GM12878 (cell line): ENCODE data around the gene C1QTNF7. TPM values are rescaled to one million over a fixed set of nuclear protein-coding genes. Genes with fewer than 3 reads are reported as not detected.

Source experiments
- ATAC-seq: fragments of 200-7000 bp; cut with Tn5 transposase; 3 replicates; pipeline ENCODE4 v1.9.1; 2020; ENCODE audit warnings: mild to moderate bottlenecking, moderate library complexity
- BruUV-seq: library from RNA; stranded (reverse); fragments of 400-500 nt; replicated peaks from 2 replicates; lab custom pipeline; 2021; lab: Mats Ljungman, UMichigan
- CTCF ChIA-PET: fragments of 300-600 bp; sonication (Branson Sonifier 250); formaldehyde crosslinking; extraction: SDS; loops from one replicate; lab custom pipeline; 2021; ENCODE audit warnings: inconsistent platforms; lab: Yijun Ruan, JAX
- POLR2A ChIA-PET: fragments of 350-600 bp; formaldehyde crosslinking; extraction: SDS; loops from one replicate; lab custom pipeline; 2021; ENCODE audit warnings: inconsistent platforms; lab: Charles Lee
- RAD21 ChIA-PET: fragments of 300-600 bp; sonication (Branson Sonifier 250); formaldehyde crosslinking; loops from one replicate; lab custom pipeline; 2023; ENCODE audit warnings: antibody characterized with exemption; ENCODE audit not compliant: unreplicated experiment; lab: Charles Lee
- SMC1A ChIA-PET: fragments of 300-600 bp; sonication (Branson Sonifier 250); formaldehyde crosslinking; loops from one replicate; lab custom pipeline; 2023; ENCODE audit not compliant: unreplicated experiment, uncharacterized antibody; lab: Charles Lee
- DNase-seq: peaks from one replicate; pipeline ENCODE4 v3.0.0-alpha.2; 2011; ENCODE audit warnings: low read depth, low spot score
- FAIRE-seq: peaks from 3 replicates; lab custom pipeline; 2011; peaks lifted over from hg19 to GRCh38; lab: Jason Lieb, UNC
- H2AFZ ChIP-seq: 2 replicates; pipeline ENCODE4 v1.6.0; 2011; ENCODE audit warnings: low read depth, low read length, control low read depth; ENCODE audit not compliant: control insufficient read depth
- H3K27ac ChIP-seq: 2 replicates; pipeline ENCODE4 v1.5.1; 2011; ENCODE audit warnings: control low read depth; ENCODE audit not compliant: control insufficient read depth, insufficient read depth
- H3K27me3 ChIP-seq, 2 experiments: replicated peaks in 1 of 2; 2 replicates each; pipeline versions ENCODE4 v1.6.0 to v1.6.1; 2011; ENCODE audit warnings: low read length in 1 of 2; ENCODE audit not compliant: control insufficient read depth in 2 of 2, insufficient read depth in 2 of 2
- H3K36me3 ChIP-seq, 2 experiments: 2 replicates each; pipeline ENCODE4 v1.5.1; 2011; ENCODE audit warnings: low read length in 1 of 2; ENCODE audit not compliant: control insufficient read depth in 2 of 2, insufficient read depth in 2 of 2
- H3K4me1 ChIP-seq: 2 replicates; pipeline ENCODE4 v1.6.1; 2011; ENCODE audit warnings: mild to moderate bottlenecking, low read length, moderate library complexity, mixed read lengths; ENCODE audit not compliant: control insufficient read depth, insufficient read depth
- H3K4me2 ChIP-seq: 2 replicates; pipeline ENCODE4 v1.6.0; 2011; ENCODE audit warnings: control low read depth; ENCODE audit not compliant: control insufficient read depth, insufficient read depth
- H3K4me3 ChIP-seq: fragments of 200-600 bp; sonication (generic); 2 replicates; pipeline ENCODE4 v1.5.1; 2016
- H3K79me2 ChIP-seq: 2 replicates; pipeline ENCODE4 v1.6.0; 2011; ENCODE audit warnings: low read length; ENCODE audit not compliant: control insufficient read depth, insufficient read depth
- H3K9ac ChIP-seq: 2 replicates; pipeline ENCODE4 v1.8.0; 2011; ENCODE audit warnings: low read length, control low read depth, mixed read lengths; ENCODE audit not compliant: control insufficient read depth, insufficient read depth
- H3K9me3 ChIP-seq: replicated peaks from 3 replicates; pipeline ENCODE4 v1.5.1; 2011; ENCODE audit warnings: mild to moderate bottlenecking, low read length; ENCODE audit not compliant: control insufficient read depth, insufficient read depth
- H4K20me1 ChIP-seq: 2 replicates; pipeline ENCODE4 v1.6.0; 2011; ENCODE audit not compliant: control insufficient read depth, insufficient read depth
- ATF7 ChIP-seq: fragments of 450-650 bp; IDR thresholded peaks from 2 replicates; pipeline ENCODE4 v1.6.1; 2016; ENCODE audit warnings: low read depth, mild to moderate bottlenecking
- CBFB ChIP-seq: IDR thresholded peaks from 2 replicates; pipeline ENCODE4 v1.6.1; 2016; ENCODE audit warnings: antibody characterized with exemption, low read depth
- CTCF ChIP-seq, 3 experiments: IDR thresholded peaks in 2 of 3; conservative IDR thresholded peaks in 1 of 3; 2 replicates each; pipeline ENCODE4 v1.5.1; 2011; ENCODE audit warnings: low read depth in 3 of 3, low read length in 3 of 3, mild to moderate bottlenecking in 3 of 3, control low read depth in 2 of 3, moderate library complexity in 2 of 3, inconsistent platforms in 1 of 3, mixed read lengths in 1 of 3; ENCODE audit not compliant: control insufficient read depth in 2 of 3, insufficient read depth in 1 of 3; ENCODE audit errors: extremely low read depth in 1 of 3
- EGR1 ChIP-seq, 2 experiments: IDR thresholded peaks; 1 replicate in 1 of 2; 2 replicates in 1 of 2; pipeline ENCODE4 v1.6.1; 2011 to 2012; ENCODE audit warnings: low read depth in 2 of 2, low read length in 2 of 2, borderline replicate concordance in 1 of 2, mild to moderate bottlenecking in 1 of 2, moderate library complexity in 1 of 2
- FOS ChIP-seq: IDR thresholded peaks from 3 replicates; pipeline ENCODE4 v1.6.1; 2011; ENCODE audit warnings: borderline replicate concordance; ENCODE audit not compliant: insufficient read length; ENCODE audit errors: extremely low read depth
- FOXK2 ChIP-seq: fragments of 450-650 bp; IDR thresholded peaks from 2 replicates; pipeline ENCODE4 v1.6.1; 2017; ENCODE audit warnings: mild to moderate bottlenecking, moderate library complexity
- JUND ChIP-seq: IDR thresholded peaks from 2 replicates; pipeline ENCODE4 v1.6.1; 2012; ENCODE audit warnings: low read depth, mild to moderate bottlenecking, low read length, improper control_type of control experiment, moderate library complexity
- LARP7 ChIP-seq: fragments of 450-650 bp; IDR thresholded peaks from 2 replicates; pipeline ENCODE4 v1.6.1; 2017; ENCODE audit warnings: mild to moderate bottlenecking
- MEF2B ChIP-seq: fragments of 450-650 bp; IDR thresholded peaks from 2 replicates; pipeline ENCODE4 v1.6.1; 2018; ENCODE audit warnings: mild to moderate bottlenecking, moderate library complexity; ENCODE audit not compliant: partially characterized antibody, poor library complexity, severe bottlenecking
- MLLT1 ChIP-seq: fragments of 450-650 bp; IDR thresholded peaks from 2 replicates; pipeline ENCODE4 v1.6.1; 2016; ENCODE audit warnings: mild to moderate bottlenecking
- NR2F1 ChIP-seq: fragments of 450-650 bp; conservative IDR thresholded peaks from 2 replicates; pipeline ENCODE4 v1.6.1; 2017; ENCODE audit warnings: mild to moderate bottlenecking
- RAD21 ChIP-seq: IDR thresholded peaks from 2 replicates; pipeline ENCODE4 v1.6.1; 2011; ENCODE audit warnings: mild to moderate bottlenecking, low read depth, low read length, moderate library complexity; ENCODE audit not compliant: insufficient read depth
- RAD51 ChIP-seq: fragments of 450-650 bp; IDR thresholded peaks from 2 replicates; pipeline ENCODE4 v1.6.1; 2016; ENCODE audit warnings: moderate library complexity, mild to moderate bottlenecking, inconsistent platforms
- STAT1 ChIP-seq: fragments of 450-650 bp; conservative IDR thresholded peaks from 2 replicates; pipeline ENCODE4 v1.6.1; 2014; ENCODE audit warnings: antibody characterized with exemption, mild to moderate bottlenecking
- SUZ12 ChIP-seq: fragments of 200-600 bp; sonication (generic); IDR thresholded peaks from one replicate; pipeline ENCODE4 v1.6.1; 2018; ENCODE audit warnings: antibody characterized with exemption, mild to moderate bottlenecking; ENCODE audit not compliant: unreplicated experiment
- TBL1XR1 ChIP-seq: IDR thresholded peaks from 2 replicates; pipeline ENCODE4 v1.6.1; 2012; ENCODE audit warnings: low read depth, low read length, improper control_type of control experiment
- USF2 ChIP-seq: IDR thresholded peaks from 2 replicates; pipeline ENCODE4 v1.6.1; 2011; ENCODE audit warnings: low read depth, low read length, improper control_type of control experiment, borderline replicate concordance
- ZNF217 ChIP-seq: fragments of 450-650 bp; IDR thresholded peaks from 2 replicates; pipeline ENCODE4 v1.6.1; 2017; ENCODE audit warnings: antibody characterized with exemption, mild to moderate bottlenecking
- WGBS: methylation state at CpG from one replicate; pipeline ENCODE4 v1.1.6; 2016; ENCODE audit warnings: low lambda C conversion rate; ENCODE audit not compliant: insufficient replicate concordance, insufficient coverage; ENCODE audit errors: missing lambda C conversion rate; 5-methylcytosine and 5-hydroxymethylcytosine counted together
- in situ Hi-C: fragments of 300-500 bp; cut with MboI; formaldehyde crosslinking; loops from 9 replicates; pipeline ENCODE4 v1.14.3; 2018; ENCODE audit warnings: mixed read lengths
- intact Hi-C: fragments of 100-400 bp; cut with micrococcal nuclease; formaldehyde crosslinking; loops from one replicate; pipeline ENCODE4 v1.14.2; 2022; ENCODE audit not compliant: unreplicated experiment
- polyA plus RNA-seq, 11 experiments: library from polyadenylated mRNA; depleted of rRNA in 4 of 11; unstranded in 6 of 11; stranded (reverse) in 5 of 11; fragments of >200 nt; fragmentation: Nextera tagmentation in 4 of 11; fragmentation: Illumina TruSeq in 1 of 11; extraction: Ambion mirVana in 4 of 11; extraction: Trizol in 1 of 11; gene quantifications; 1 replicate in 1 of 11; 2 replicates in 10 of 11; pipeline versions ENCODE4 v1.2.1 to v1.2.3, GENCODE V29; 2011 to 2016; ENCODE audit warnings: inconsistent platforms in 2 of 11, missing spikeins in 2 of 11, low read depth in 1 of 11
- total RNA-seq, 4 experiments: library from RNA; depleted of rRNA in 3 of 4; stranded (reverse); fragments of >200 nt in 3 of 4; fragmentation: Illumina TruSeq in 1 of 4; extraction: Trizol in 1 of 4; gene quantifications; 2 replicates each; pipeline versions ENCODE4 v1.2.1 to v1.2.3, GENCODE V29; 2013 to 2021

The C1QTNF7 gene
- total and polyA plus RNA-seq, 10 of the 15 experiments (the other 5 are each of a cell fraction or from before 2014, with no cell fraction given), result not detected

- TF ChIP-seq MLLT1 (no peak), TBL1XR1 (no peak), MEF2B (no peak), STAT1 (no peak), FOXK2 (no peak)
Measured at GRCh38 chr4:15436513-15436912, 8.7 kb downstream of the C1QTNF7 start (continued).

GRCh38 chr4:15438939-15439524, 11.2 kb downstream of the C1QTNF7 start:
- no peaks in the 10 kb centered on the region for H3K9me3 ChIP-seq
- H3K4me2 ChIP-seq, result no peak overlapping the region
- FAIRE-seq, result no peak
- H3K4me1 ChIP-seq, result no peaks in the 10 kb centered on the region
- WGBS, result 0% methylated on average over 2 of the region's 2 CpGs
- ChIA-PET SMC1A (no interaction called here), CTCF (interaction anchor here (1.1 to 1.7 kb wide), 2 partner anchors 13 to 18 kb away, joined by 3 to 5 read pairs; no protein-coding TSS in a partner anchor), POLR2A (no interaction called here), RAD21 (no interaction called here)
- H4K20me1 ChIP-seq, result no peaks in the 10 kb centered on the region
- no peaks in the 10 kb centered on the region for H3K36me3 ChIP-seq
- DNase-seq, result no peak
- H3K79me2 ChIP-seq, result no peaks in the 10 kb centered on the region
- no peaks in the 10 kb centered on the region for H3K27me3 ChIP-seq
- H3K27ac ChIP-seq, result no peak overlapping the region
- no peak overlapping the region for H3K4me3 ChIP-seq
- no TSS peak for BruUV-seq
- intact Hi-C loops, result no loop called here
- no peak overlapping the region for H2AFZ ChIP-seq
- in situ Hi-C loops, result no loop called here
- H3K9ac ChIP-seq, result no peak overlapping the region
- no peak for ATAC-seq
- TF ChIP-seq ATF7 (no peak), NR2F1 (no peak), CBFB (no peak), USF2 (no peak), JUND (no peak), EGR1 (IDR thresholded peaks at IDR 0.05; ENCODE audit: borderline replicate concordance in 1 of 2, low read depth in 2 of 2, low read length in 2 of 2) (no peak), ZNF217 (no peak), FOS (no peak), RAD21 (no peak), CTCF (IDR thresholded peaks at IDR 0.05 in 2 of 3, conservative IDR thresholded peaks at IDR 0.05 in 1 of 3; ENCODE audit: control insufficient read depth in 2 of 3, extremely low read depth in 1 of 3, insufficient read depth in 1 of 3, low read depth in 3 of 3, low read length in 3 of 3) (no peak), LARP7 (no peak), MEF2B (no peak), MLLT1 (no peak), RAD51 (no peak), SUZ12 (no peak)
